HepG2 (cell line): ENCODE data around the gene TOB1. TPM values are rescaled to one million over a fixed set of nuclear protein-coding genes. Genes with fewer than 3 reads are reported as not detected.
A peak's percentile ranks its signal among the peaks of the same experiment; 100 is the strongest.

Experiments used
- AGO2 ChIP-seq: fragments of 200-400 bp; formaldehyde crosslinking; optimal IDR thresholded peaks from 2 replicates; pipeline ENCODE3; 2017; ENCODE audit warnings: mild to moderate bottlenecking, low read depth, low read length, moderate library complexity
- FOXK2 ChIP-seq: fragments of 450-650 bp; IDR thresholded peaks from 2 replicates; pipeline ENCODE4 v1.6.1; 2016
- GABPB1 ChIP-seq: IDR thresholded peaks from 2 replicates; pipeline ENCODE4 v1.6.1; 2016; ENCODE audit warnings: mild to moderate bottlenecking, missing genetic modification reagents, moderate library complexity, missing compliant biosample characterization
- HNF4A ChIP-seq: sonication (generic); formaldehyde crosslinking; IDR thresholded peaks from 2 replicates; pipeline ENCODE4 v1.4.0; 2020; ENCODE audit warnings: missing genetic modification reagents
- HNRNPLL ChIP-seq: fragments of 200-400 bp; formaldehyde crosslinking; IDR thresholded peaks from 2 replicates; pipeline ENCODE4 v1.6.1; 2017; ENCODE audit warnings: mild to moderate bottlenecking, low read depth, low read length; ENCODE audit not compliant: poor library complexity, severe bottlenecking
- KDM5A ChIP-seq: fragments of 200-600 bp; sonication (generic); IDR thresholded peaks from 2 replicates; pipeline ENCODE4 v1.7.0; 2018; ENCODE audit warnings: antibody characterized with exemption, mild to moderate bottlenecking, low read length, borderline replicate concordance
- NCOA1 ChIP-seq: sonication (generic); formaldehyde crosslinking; IDR thresholded peaks from 2 replicates; pipeline ENCODE4 v1.9.0; 2021; ENCODE audit warnings: missing genetic modification reagents
- SALL2 ChIP-seq: sonication (generic); formaldehyde crosslinking; IDR thresholded peaks from 2 replicates; pipeline ENCODE4 v1.8.1; 2023; ENCODE audit warnings: mild to moderate bottlenecking, missing genetic modification reagents, inconsistent platforms
- SP2 ChIP-seq: sonication (generic); formaldehyde crosslinking; IDR thresholded peaks from 2 replicates; pipeline ENCODE4 v1.5.1; 2020; ENCODE audit warnings: mild to moderate bottlenecking, missing genetic modification reagents
- ZNF234 ChIP-seq: sonication (generic); formaldehyde crosslinking; conservative IDR thresholded peaks from 2 replicates; pipeline ENCODE4 v1.5.1; 2020; ENCODE audit warnings: mild to moderate bottlenecking, missing genetic modification reagents
- ZNF326 ChIP-seq: sonication (generic); formaldehyde crosslinking; IDR thresholded peaks from 2 replicates; pipeline ENCODE4 v1.4.0; 2020; ENCODE audit warnings: missing genetic modification reagents, borderline replicate concordance
- ZNF670 ChIP-seq: sonication (generic); formaldehyde crosslinking; IDR thresholded peaks from 2 replicates; pipeline ENCODE4 v1.8.0; 2022; ENCODE audit warnings: mild to moderate bottlenecking, missing genetic modification reagents, borderline replicate concordance
- polyA plus RNA-seq, 8 experiments: library from polyadenylated mRNA; depleted of rRNA in 3 of 8; stranded (reverse) in 7 of 8; unstranded in 1 of 8; fragments of >200 nt; fragmentation: Illumina TruSeq in 4 of 8; extraction: Trizol in 4 of 8; gene quantifications; 2 replicates each; pipeline versions ENCODE4 v1.2.1 to v1.2.3, GENCODE V29; 2011 to 2016; ENCODE audit warnings: low read depth in 4 of 8, missing spikeins in 1 of 8, mixed read lengths in 1 of 8; ENCODE audit not compliant: insufficient read depth in 1 of 8
- total RNA-seq, 5 experiments: library from RNA; depleted of rRNA; stranded (reverse); fragments of >200 nt; fragmentation: Illumina TruSeq; extraction: Trizol; gene quantifications; 2 replicates each; pipeline ENCODE4 v1.2.3, GENCODE V29; 2016; ENCODE audit warnings: low read depth in 1 of 5
- TF ChIP-seq, protein P1 (sequence below): sonication (generic); formaldehyde crosslinking; IDR thresholded peaks from 2 replicates; pipeline ENCODE4 v1.4.0; 2020; ENCODE audit warnings: missing genetic modification reagents, borderline replicate concordance
- TF ChIP-seq, protein P2 (sequence below): sonication (generic); formaldehyde crosslinking; IDR thresholded peaks from 2 replicates; pipeline ENCODE4 v1.8.0; 2022; ENCODE audit warnings: missing genetic modification reagents, low read depth, mild to moderate bottlenecking, borderline replicate concordance
- TF ChIP-seq, protein P3 (sequence below): sonication (generic); formaldehyde crosslinking; IDR thresholded peaks from 2 replicates; pipeline ENCODE4 v1.5.1; 2020; ENCODE audit warnings: mild to moderate bottlenecking, missing genetic modification reagents, moderate library complexity
- TF ChIP-seq, protein P4 (sequence below): sonication (generic); formaldehyde crosslinking; IDR thresholded peaks from 2 replicates; pipeline ENCODE4 v1.4.0; 2020; ENCODE audit warnings: missing genetic modification reagents, mild to moderate bottlenecking, borderline replicate concordance
- TF ChIP-seq, protein P5 (sequence below): sonication (generic); formaldehyde crosslinking; IDR thresholded peaks from 2 replicates; pipeline ENCODE4 v1.8.0; 2022; ENCODE audit warnings: low read depth, missing genetic modification reagents
- TF ChIP-seq, protein P6 (sequence below): sonication (generic); formaldehyde crosslinking; IDR thresholded peaks from 2 replicates; pipeline ENCODE4 v1.5.0; 2020; ENCODE audit warnings: mild to moderate bottlenecking, missing genetic modification reagents

Gene TOB1
- total and polyA plus RNA-seq, 2 of the 13 experiments (the other 11 are each of a cell fraction or from before 2014, with no cell fraction given), result 21.9 to 57.7 TPM

DNA sequence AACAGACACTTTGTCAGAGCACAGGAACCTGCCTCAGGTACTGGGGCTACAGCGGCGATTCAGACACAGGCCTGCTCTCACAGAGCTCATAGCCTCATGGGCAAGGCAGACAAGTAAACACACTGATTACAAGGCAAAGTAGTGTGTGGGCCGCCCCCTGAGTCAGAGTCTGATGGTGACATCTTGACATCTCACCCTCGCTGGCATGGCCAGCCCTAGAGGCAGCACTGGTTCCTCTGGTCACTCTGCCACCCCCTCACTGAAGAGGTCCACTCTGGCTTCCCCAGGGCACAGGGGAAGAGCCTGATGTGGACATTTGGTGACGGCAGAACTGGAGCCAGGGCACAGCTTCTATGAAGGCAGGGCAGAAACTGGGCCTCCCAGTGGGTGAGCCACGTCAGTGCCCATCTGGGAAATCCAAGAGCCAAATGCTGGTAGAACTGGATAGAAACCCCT is 32.9 kb upstream of the TOB1 start (continued):
- TF ChIP-seq, protein P1, sequence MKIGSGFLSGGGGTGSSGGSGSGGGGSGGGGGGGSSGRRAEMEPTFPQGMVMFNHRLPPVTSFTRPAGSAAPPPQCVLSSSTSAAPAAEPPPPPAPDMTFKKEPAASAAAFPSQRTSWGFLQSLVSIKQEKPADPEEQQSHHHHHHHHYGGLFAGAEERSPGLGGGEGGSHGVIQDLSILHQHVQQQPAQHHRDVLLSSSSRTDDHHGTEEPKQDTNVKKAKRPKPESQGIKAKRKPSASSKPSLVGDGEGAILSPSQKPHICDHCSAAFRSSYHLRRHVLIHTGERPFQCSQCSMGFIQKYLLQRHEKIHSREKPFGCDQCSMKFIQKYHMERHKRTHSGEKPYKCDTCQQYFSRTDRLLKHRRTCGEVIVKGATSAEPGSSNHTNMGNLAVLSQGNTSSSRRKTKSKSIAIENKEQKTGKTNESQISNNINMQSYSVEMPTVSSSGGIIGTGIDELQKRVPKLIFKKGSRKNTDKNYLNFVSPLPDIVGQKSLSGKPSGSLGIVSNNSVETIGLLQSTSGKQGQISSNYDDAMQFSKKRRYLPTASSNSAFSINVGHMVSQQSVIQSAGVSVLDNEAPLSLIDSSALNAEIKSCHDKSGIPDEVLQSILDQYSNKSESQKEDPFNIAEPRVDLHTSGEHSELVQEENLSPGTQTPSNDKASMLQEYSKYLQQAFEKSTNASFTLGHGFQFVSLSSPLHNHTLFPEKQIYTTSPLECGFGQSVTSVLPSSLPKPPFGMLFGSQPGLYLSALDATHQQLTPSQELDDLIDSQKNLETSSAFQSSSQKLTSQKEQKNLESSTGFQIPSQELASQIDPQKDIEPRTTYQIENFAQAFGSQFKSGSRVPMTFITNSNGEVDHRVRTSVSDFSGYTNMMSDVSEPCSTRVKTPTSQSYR (CRISPR knock-in tag), result no peak; the same call in 1 of the 2 replicates
- TF ChIP-seq FOXK2 (0 out of 2 replicates have a peak, but pooled peaks have one; percentile 44), ZNF326 (CRISPR knock-in tag) (no peak), KDM5A (no peak), SP2 (CRISPR knock-in tag) (no peak), NCOA1 (no peak), SALL2 (CRISPR knock-in tag) (no peak), AGO2 (no peak), HNRNPLL (no peak), GABPB1 (CRISPR knock-in tag) (no peak; the same call in 1 of the 2 replicates), HNF4A (CRISPR knock-in tag) (no peak; the same call in 1 of the 2 replicates), ZNF234 (CRISPR knock-in tag) (no peak), ZNF670 (CRISPR knock-in tag) (0 out of 2 replicates have a peak, but pooled peaks have one; percentile 42)
- TF ChIP-seq, protein P2, sequence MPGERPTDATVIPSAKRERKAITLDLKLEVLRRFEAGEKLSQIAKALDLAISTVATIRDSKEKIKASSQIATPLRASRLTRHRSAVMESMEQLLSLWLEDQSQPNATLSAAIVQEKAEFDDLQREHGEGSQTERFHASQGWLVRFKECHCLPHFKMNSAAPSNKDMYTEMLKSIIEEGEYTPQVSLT (CRISPR knock-in tag), result no peak
- TF ChIP-seq, protein P3, sequence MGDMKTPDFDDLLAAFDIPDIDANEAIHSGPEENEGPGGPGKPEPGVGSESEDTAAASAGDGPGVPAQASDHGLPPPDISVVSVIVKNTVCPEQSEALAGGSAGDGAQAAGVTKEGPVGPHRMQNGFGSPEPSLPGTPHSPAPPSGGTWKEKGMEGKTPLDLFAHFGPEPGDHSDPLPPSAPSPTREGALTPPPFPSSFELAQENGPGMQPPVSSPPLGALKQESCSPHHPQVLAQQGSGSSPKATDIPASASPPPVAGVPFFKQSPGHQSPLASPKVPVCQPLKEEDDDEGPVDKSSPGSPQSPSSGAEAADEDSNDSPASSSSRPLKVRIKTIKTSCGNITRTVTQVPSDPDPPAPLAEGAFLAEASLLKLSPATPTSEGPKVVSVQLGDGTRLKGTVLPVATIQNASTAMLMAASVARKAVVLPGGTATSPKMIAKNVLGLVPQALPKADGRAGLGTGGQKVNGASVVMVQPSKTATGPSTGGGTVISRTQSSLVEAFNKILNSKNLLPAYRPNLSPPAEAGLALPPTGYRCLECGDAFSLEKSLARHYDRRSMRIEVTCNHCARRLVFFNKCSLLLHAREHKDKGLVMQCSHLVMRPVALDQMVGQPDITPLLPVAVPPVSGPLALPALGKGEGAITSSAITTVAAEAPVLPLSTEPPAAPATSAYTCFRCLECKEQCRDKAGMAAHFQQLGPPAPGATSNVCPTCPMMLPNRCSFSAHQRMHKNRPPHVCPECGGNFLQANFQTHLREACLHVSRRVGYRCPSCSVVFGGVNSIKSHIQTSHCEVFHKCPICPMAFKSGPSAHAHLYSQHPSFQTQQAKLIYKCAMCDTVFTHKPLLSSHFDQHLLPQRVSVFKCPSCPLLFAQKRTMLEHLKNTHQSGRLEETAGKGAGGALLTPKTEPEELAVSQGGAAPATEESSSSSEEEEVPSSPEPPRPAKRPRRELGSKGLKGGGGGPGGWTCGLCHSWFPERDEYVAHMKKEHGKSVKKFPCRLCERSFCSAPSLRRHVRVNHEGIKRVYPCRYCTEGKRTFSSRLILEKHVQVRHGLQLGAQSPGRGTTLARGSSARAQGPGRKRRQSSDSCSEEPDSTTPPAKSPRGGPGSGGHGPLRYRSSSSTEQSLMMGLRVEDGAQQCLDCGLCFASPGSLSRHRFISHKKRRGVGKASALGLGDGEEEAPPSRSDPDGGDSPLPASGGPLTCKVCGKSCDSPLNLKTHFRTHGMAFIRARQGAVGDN (CRISPR knock-in tag), result peak; percentile 93
- TF ChIP-seq, protein P4, sequence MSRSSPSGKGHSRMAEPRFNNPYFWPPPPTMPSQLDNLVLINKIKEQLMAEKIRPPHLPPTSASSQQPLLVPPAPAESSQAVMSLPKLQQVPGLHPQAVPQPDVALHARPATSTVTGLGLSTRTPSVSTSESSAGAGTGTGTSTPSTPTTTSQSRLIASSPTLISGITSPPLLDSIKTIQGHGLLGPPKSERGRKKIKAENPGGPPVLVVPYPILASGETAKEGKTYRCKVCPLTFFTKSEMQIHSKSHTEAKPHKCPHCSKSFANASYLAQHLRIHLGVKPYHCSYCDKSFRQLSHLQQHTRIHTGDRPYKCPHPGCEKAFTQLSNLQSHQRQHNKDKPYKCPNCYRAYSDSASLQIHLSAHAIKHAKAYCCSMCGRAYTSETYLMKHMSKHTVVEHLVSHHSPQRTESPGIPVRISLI (CRISPR knock-in tag), result no peak
- TF ChIP-seq, protein P5, sequence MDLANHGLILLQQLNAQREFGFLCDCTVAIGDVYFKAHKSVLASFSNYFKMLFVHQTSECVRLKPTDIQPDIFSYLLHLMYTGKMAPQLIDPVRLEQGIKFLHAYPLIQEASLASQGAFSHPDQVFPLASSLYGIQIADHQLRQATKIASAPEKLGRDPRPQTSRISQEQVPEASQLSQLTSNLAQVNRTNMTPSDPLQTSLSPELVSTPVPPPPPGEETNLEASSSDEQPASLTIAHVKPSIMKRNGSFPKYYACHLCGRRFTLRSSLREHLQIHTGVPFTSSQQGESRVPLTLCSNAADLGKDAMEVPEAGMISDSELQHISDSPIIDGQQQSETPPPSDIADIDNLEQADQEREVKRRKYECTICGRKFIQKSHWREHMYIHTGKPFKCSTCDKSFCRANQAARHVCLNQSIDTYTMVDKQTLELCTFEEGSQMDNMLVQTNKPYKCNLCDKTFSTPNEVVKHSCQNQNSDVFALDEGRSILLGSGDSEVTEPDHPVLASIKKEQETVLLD (CRISPR knock-in tag), result no peak
- TF ChIP-seq, protein P6, sequence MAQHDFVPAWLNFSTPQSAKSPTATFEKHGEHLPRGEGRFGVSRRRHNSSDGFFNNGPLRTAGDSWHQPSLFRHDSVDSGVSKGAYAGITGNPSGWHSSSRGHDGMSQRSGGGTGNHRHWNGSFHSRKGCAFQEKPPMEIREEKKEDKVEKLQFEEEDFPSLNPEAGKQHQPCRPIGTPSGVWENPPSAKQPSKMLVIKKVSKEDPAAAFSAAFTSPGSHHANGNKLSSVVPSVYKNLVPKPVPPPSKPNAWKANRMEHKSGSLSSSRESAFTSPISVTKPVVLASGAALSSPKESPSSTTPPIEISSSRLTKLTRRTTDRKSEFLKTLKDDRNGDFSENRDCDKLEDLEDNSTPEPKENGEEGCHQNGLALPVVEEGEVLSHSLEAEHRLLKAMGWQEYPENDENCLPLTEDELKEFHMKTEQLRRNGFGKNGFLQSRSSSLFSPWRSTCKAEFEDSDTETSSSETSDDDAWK, result no peak
